ENCODE data around the gene LCN9. TPM values are rescaled to one million over a fixed set of nuclear protein-coding genes. Genes with fewer than 3 reads are reported as not detected.

LCN9 gene
- total RNA-seq, 1 donor from 2014 or later, result not detected

DNA sequence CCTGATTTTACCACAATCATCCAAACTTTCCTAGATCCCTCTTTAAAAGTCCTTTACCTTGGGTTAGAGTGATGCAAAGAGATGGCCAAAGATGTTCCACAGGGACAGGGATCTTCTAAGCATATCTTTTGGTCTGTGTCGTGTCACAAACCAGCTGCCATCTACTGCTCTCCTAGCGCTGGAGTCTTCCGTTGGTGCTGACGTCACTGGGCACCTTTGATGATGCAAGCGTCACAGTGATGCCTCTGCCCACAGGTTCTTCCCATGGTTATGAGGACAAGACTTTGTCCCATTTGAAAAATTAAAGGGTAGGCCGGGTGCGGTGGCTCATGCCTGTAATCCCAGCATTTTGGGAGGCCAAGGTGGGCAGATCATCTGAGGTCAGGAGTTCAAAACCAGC lies 22.1 kb upstream of the LCN9 start:
- DNase-seq, result no peak
- Histone ChIP-seq H3K9me3 (peaks cover 17% of the 10 kb centered on the region), H3K27me3 (ENCODE audit: low read depth) (peaks cover 7% of the 10 kb centered on the region), H3K36me3 (no peaks in the 10 kb centered on the region), H3K27ac (no peak overlapping the region), H3K4me1 (no peaks in the 10 kb centered on the region), H3K4me3 (no peak overlapping the region)
- intact Hi-C loops (cut with DNase I), result no loop called here
- ATAC-seq, result no peak
- TF ChIP-seq, protein P1, sequence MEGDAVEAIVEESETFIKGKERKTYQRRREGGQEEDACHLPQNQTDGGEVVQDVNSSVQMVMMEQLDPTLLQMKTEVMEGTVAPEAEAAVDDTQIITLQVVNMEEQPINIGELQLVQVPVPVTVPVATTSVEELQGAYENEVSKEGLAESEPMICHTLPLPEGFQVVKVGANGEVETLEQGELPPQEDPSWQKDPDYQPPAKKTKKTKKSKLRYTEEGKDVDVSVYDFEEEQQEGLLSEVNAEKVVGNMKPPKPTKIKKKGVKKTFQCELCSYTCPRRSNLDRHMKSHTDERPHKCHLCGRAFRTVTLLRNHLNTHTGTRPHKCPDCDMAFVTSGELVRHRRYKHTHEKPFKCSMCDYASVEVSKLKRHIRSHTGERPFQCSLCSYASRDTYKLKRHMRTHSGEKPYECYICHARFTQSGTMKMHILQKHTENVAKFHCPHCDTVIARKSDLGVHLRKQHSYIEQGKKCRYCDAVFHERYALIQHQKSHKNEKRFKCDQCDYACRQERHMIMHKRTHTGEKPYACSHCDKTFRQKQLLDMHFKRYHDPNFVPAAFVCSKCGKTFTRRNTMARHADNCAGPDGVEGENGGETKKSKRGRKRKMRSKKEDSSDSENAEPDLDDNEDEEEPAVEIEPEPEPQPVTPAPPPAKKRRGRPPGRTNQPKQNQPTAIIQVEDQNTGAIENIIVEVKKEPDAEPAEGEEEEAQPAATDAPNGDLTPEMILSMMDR (IDR thresholded peaks at IDR 0.05), result no peak

DNA sequence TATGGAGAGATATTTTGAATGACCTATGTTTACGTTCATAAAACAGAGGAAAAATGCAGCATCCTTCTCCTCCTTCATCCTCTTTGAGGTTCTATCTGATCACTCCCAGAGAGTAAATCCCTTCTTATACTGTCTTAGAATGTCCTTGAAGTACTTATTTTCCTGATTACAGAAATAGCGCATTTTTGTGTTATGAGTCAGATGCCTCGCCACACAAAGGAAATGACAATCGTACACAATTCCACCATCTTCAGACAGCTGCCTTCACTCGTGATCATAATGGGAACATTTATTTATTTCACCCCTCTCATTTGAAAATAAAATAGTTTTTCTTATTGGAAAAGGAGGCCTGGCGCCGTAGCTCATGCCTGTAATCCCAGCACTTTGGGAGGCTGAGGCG lies 21.4 kb upstream of the LCN9 start:
- no peaks in the 10 kb centered on the region for H3K36me3 ChIP-seq
- no peaks in the 10 kb centered on the region for H3K4me1 ChIP-seq
- peaks cover 21% of the 10 kb centered on the region for H3K9me3 ChIP-seq
- H3K27me3 ChIP-seq (ENCODE audit: low read depth), result peaks cover 7% of the 10 kb centered on the region
- H3K27ac ChIP-seq, result no peak overlapping the region
- DNase-seq (no peak), ATAC-seq (no peak)
- TF ChIP-seq, protein P1 (IDR thresholded peaks at IDR 0.05), result no peak
- intact Hi-C loops (cut with DNase I), result no loop called here
- H3K4me3 ChIP-seq, result no peak overlapping the region

DNA sequence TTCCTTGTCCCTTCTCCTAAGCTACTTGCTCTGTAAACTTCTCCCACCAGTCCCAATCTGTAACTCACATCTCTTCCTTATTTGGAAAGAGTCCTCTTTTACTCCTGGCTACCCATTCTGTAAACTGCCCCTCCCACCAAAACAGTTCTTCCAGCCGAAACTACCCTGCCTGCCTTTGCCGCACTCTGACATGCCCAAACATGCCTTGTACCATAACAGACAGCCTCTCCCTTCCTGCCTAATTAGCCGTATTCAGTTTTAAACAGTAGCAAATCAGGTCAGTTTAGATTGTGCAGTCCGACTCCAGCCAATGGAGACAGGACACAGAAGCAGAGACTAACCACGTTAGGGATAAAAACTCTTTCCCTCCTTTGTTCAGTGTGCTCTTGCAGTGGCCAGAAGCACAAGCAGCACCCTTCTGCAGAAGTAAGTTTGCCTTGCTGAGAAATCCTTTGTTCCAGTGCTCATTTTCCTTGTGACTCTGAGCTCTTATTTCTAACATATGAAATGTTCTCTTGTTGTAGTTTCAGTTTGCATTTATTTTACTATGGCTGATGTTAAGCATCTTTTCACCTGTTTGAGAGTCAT lies 18.4 kb upstream of the LCN9 start:
- TF ChIP-seq, protein P1 (IDR thresholded peaks at IDR 0.05), result no peak
- no peak overlapping the region for H3K4me3 ChIP-seq
- H3K4me1 ChIP-seq, result no peaks in the 10 kb centered on the region
- no peaks in the 10 kb centered on the region for H3K36me3 ChIP-seq
- peaks cover 43% of the 10 kb centered on the region for H3K9me3 ChIP-seq
- no peak overlapping the region for H3K27ac ChIP-seq
- ATAC-seq, result no peak
- no peaks in the 10 kb centered on the region for H3K27me3 ChIP-seq (ENCODE audit: low read depth)
- no peak for DNase-seq
- intact Hi-C loops (cut with DNase I), result no loop called here

DNA sequence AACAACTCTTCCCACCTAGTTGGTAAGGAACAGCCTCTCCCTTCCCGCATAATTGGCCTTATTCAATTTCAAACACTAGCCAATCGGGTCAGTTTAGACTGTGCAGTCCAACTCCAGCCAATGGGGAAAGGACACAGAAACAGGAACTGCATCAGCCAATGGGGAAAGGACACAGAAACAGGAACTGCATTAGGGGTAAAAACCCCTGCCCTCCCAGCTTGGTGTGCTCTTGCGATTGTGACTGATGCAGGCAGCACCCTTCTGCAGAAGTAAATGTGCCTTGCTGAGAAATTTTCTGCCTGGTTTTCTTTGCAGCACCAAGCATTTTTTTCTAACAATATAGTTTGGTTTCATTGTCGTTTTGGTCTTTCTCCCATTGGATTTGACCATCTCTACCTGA lies 15.2 kb upstream of the LCN9 start:
- Histone ChIP-seq H3K27ac (no peak overlapping the region), H3K4me3 (no peak overlapping the region), H3K4me1 (no peaks in the 10 kb centered on the region), H3K9me3 (peaks cover 43% of the 10 kb centered on the region), H3K27me3 (ENCODE audit: low read depth) (no peaks in the 10 kb centered on the region), H3K36me3 (no peaks in the 10 kb centered on the region)
- intact Hi-C loops (cut with DNase I), result no loop called here
- no peak for ATAC-seq
- DNase-seq, result no peak
- TF ChIP-seq, protein P1 (IDR thresholded peaks at IDR 0.05), result no peak

DNA sequence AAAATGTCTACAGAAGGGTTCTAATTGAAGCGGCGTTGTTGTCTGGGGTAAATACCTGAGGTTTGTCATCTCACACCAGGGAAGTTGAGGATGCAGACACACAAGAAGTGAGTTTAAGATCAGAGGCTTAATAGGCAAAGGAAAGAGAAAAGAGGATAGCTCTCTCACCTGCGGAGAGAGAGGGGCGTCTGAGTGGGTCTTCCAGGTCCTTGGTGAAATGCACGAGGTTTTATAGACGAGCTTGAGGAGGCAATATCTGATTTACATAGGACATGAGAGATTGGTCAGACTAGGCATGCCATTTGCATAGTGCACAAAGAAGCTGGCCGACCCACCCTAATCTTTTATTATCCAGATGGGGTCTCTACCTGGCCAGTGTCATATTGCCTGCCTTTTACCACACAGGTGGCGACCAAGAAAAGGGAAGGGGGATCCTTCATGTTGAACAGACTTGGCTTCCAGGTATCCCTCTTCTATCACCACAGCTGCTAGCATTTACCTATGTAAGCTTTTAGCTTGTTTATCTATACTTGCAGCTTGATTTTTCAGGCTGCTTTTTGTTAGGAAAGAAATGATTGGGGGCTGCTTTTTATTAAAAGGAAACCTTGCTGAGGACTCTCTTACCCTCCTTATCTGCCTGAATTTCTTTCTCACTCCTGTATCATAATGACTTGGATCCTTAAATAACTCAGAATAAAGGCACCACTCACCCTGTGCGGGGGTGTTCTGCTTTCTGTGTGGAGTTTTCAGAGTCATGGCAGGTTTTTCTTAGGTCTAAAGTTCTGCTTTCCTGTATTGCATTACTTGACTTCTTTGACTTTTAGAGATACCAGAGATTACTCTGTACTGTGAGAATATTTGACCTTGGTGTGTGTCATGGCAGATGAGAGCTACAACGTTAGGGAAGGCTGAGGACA lies 14.4 kb upstream of the LCN9 start:
- ATAC-seq (no peak), DNase-seq (no peak)
- Histone ChIP-seq H3K9me3 (peaks cover 43% of the 10 kb centered on the region), H3K36me3 (no peaks in the 10 kb centered on the region), H3K27me3 (ENCODE audit: low read depth) (no peaks in the 10 kb centered on the region), H3K27ac (no peak overlapping the region), H3K4me1 (no peaks in the 10 kb centered on the region), H3K4me3 (no peak overlapping the region)
- TF ChIP-seq, protein P1 (IDR thresholded peaks at IDR 0.05), result no peak
- intact Hi-C loops (cut with DNase I), result no loop called here
